Neuronal stem cell (in vitro differentiated cells): ENCODE results near the gene CHST15.

ENCODE experiments used
- DNase-seq: peaks from one replicate; pipeline ENCODE4 v3.0.0-alpha.2; 2013; ENCODE audit warnings: low spot score
- H2AFZ ChIP-seq: one replicate; pipeline ENCODE4 v1.6.1; 2013; ENCODE audit warnings: mild to moderate bottlenecking, low read length, inconsistent platforms
- H2AK5ac ChIP-seq: 2 replicates; pipeline ENCODE4 v1.6.1; 2013; ENCODE audit warnings: low read depth, mild to moderate bottlenecking, inconsistent platforms, low read length, moderate library complexity, mixed read lengths
- H2BK120ac ChIP-seq: 2 replicates; pipeline ENCODE4 v1.6.1; 2013; ENCODE audit warnings: low read depth, mild to moderate bottlenecking, inconsistent platforms, low read length, moderate library complexity, mixed read lengths
- H2BK12ac ChIP-seq: one replicate; pipeline ENCODE4 v1.6.1; 2013; ENCODE audit warnings: low read length, inconsistent platforms
- H2BK15ac ChIP-seq: 2 replicates; pipeline ENCODE4 v1.6.1; 2013; ENCODE audit warnings: mild to moderate bottlenecking, low read length, inconsistent platforms, mixed read lengths
- H2BK5ac ChIP-seq: one replicate; pipeline ENCODE4 v1.6.1; 2013; ENCODE audit warnings: inconsistent platforms, mild to moderate bottlenecking, low read length, moderate library complexity
- H3K14ac ChIP-seq: one replicate; pipeline ENCODE4 v1.6.1; 2013; ENCODE audit warnings: low read length, inconsistent platforms
- H3K18ac ChIP-seq: 2 replicates; pipeline ENCODE4 v1.6.1; 2013; ENCODE audit warnings: low read length, inconsistent platforms
- H3K23ac ChIP-seq: 2 replicates; pipeline ENCODE4 v1.6.1; 2013; ENCODE audit warnings: low read depth, mild to moderate bottlenecking, mixed read lengths, low read length, inconsistent platforms; ENCODE audit not compliant: poor library complexity
- H3K27ac ChIP-seq: replicated peaks from 3 replicates; pipeline ENCODE4 v1.5.1; 2013; ENCODE audit warnings: low read length, inconsistent platforms
- H3K27me3 ChIP-seq, 3 experiments: 2 replicates each; pipeline ENCODE4 v1.6.1; 2013; ENCODE audit warnings: low read length in 3 of 3, mild to moderate bottlenecking in 2 of 3, inconsistent platforms in 1 of 3, low read depth in 1 of 3, mixed read lengths in 1 of 3, moderate library complexity in 1 of 3; ENCODE audit not compliant: control insufficient read depth in 3 of 3, insufficient read depth in 3 of 3
- H3K36me3 ChIP-seq, 2 donors: replicated peaks in 1 of 2; 2 replicates each; pipeline ENCODE4 v1.6.1; 2013; ENCODE audit warnings: low read length in 2 of 2; ENCODE audit not compliant: control insufficient read depth in 2 of 2, insufficient read depth in 2 of 2
- H3K4ac ChIP-seq: 2 replicates; pipeline ENCODE4 v1.6.1; 2013; ENCODE audit warnings: inconsistent platforms, mild to moderate bottlenecking, low read length, moderate library complexity
- H3K4me1 ChIP-seq, 2 donors: 1 replicate in 1 of 2; 2 replicates in 1 of 2; pipeline ENCODE4 v1.6.1; 2013; ENCODE audit warnings: low read length in 2 of 2, low read depth in 1 of 2; ENCODE audit not compliant: control insufficient read depth in 2 of 2, insufficient read depth in 1 of 2
- H3K4me2 ChIP-seq: one replicate; pipeline ENCODE4 v1.6.1; 2013; ENCODE audit warnings: mild to moderate bottlenecking, low read length, inconsistent platforms; ENCODE audit not compliant: insufficient read depth, poor library complexity, severe bottlenecking
- H3K4me3 ChIP-seq, 2 donors: 2 replicates each; pipeline ENCODE4 v1.5.1; 2013; ENCODE audit warnings: low read length in 2 of 2, mild to moderate bottlenecking in 2 of 2, inconsistent platforms in 1 of 2, moderate library complexity in 1 of 2
- H3K79me1 ChIP-seq: one replicate; pipeline ENCODE4 v1.6.1; 2013; ENCODE audit warnings: low read depth, mild to moderate bottlenecking, inconsistent platforms, low read length, moderate library complexity
- H3K9ac ChIP-seq: one replicate; pipeline ENCODE4 v1.6.1; 2013; ENCODE audit warnings: mild to moderate bottlenecking, low read depth, low read length, inconsistent platforms; ENCODE audit not compliant: poor library complexity
- H3K9me3 ChIP-seq, 2 donors: replicated peaks in 1 of 2; 2 replicates each; pipeline versions ENCODE3 to v1.6.1; 2013; ENCODE audit warnings: low read length in 2 of 2, mild to moderate bottlenecking in 2 of 2, inconsistent platforms in 1 of 2, low read depth in 1 of 2, mixed read lengths in 1 of 2, moderate library complexity in 1 of 2; ENCODE audit not compliant: control insufficient read depth in 2 of 2, insufficient read depth in 1 of 2
- H4K8ac ChIP-seq: one replicate; pipeline ENCODE4 v1.6.1; 2013; ENCODE audit warnings: low read depth, mild to moderate bottlenecking, inconsistent platforms, low read length, moderate library complexity
- H4K91ac ChIP-seq: one replicate; pipeline ENCODE4 v1.6.1; 2013; ENCODE audit warnings: low read length, low read depth, mild to moderate bottlenecking, inconsistent platforms; ENCODE audit not compliant: poor library complexity
- WGBS, 2 donors: extraction: QIAGEN DNeasy Blood & Tissue Kit; methylation state at CpG; one replicate each; pipeline ENCODE4 v1.1.7; 2013; ENCODE audit warnings: missing lambda C conversion rate in 2 of 2, mixed read lengths in 1 of 2; ENCODE audit not compliant: insufficient read length in 2 of 2, insufficient replicate concordance in 1 of 2; ENCODE audit errors: extremely low coverage in 2 of 2; 5-methylcytosine and 5-hydroxymethylcytosine counted together

The CHST15 gene

DNA sequence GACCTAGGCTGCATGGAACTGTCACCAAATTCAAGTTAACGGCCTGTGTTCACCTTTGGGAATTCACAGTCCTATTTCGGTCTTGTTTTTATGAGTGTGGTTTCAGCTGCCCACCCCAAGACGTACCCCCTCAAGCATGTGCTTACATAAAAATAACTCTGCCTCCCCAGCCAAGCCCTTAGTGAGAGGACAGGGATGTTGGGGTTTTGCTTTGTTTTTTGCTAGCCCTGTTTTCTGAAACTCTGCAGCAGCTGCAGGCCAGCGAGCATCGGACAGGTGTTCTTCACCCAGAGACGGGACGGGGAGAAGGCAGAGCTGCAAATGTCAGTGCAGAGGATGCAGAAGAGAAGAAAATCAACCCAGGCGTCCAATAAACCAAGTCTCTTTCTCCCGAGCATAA is 13.5 kb downstream of the CHST15 start:
- no peaks in the 10 kb centered on the region for H3K79me1 ChIP-seq
- H2BK15ac ChIP-seq, result no peak overlapping the region
- no peak overlapping the region for H3K23ac ChIP-seq
- no peak overlapping the region for H2BK120ac ChIP-seq
- H3K4me3 ChIP-seq, result no peak overlapping the region
- H2BK12ac ChIP-seq, result no peak overlapping the region
- peaks cover 2 to 5% of the 10 kb centered on the region in 2 donors for H3K9me3 ChIP-seq
- no peak overlapping the region for H4K91ac ChIP-seq
- H4K8ac ChIP-seq, result no peak overlapping the region
- no peak overlapping the region for H2AK5ac ChIP-seq
- no peaks in the 10 kb centered on the region for H3K36me3 ChIP-seq
- H2BK5ac ChIP-seq, result no peak overlapping the region
- no CpG with 5 or more reads among the region's 9 CpGs for WGBS, 2 donors
- no peak overlapping the region for H3K4me2 ChIP-seq
- no peak overlapping the region for H3K18ac ChIP-seq
- no peak for DNase-seq
- H3K27me3 ChIP-seq, result no peaks in the 10 kb centered on the region
- no peak overlapping the region for H3K9ac ChIP-seq
- no peak overlapping the region for H2AFZ ChIP-seq
- no peak overlapping the region for H3K4ac ChIP-seq
- H3K14ac ChIP-seq, result no peak overlapping the region
- H3K27ac ChIP-seq, result no peak overlapping the region
- peaks cover 13 to 30% of the 10 kb centered on the region in 2 donors for H3K4me1 ChIP-seq

DNA sequence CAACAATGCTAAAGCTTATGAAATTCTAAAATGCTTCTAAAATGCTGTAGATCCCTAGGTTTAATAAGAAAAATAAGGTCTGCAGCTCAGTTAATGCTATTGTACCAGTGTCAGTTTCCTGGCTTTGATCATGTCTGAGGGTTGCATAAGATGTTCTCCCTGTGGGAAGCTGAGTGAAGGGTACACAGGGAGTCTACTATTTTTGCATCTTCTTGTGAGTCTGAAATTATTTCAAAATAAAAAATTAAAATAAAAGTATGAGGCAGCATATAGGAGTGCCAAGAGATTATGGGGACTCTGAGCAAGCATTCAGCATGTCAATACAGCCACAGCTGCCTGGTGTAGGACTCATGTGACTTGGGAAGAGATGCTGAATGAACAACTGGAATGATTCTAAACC is 14.7 kb downstream of the CHST15 start:
- no peak overlapping the region for H3K23ac ChIP-seq
- no peak overlapping the region for H2BK120ac ChIP-seq
- no peak overlapping the region for H2AK5ac ChIP-seq
- no peak overlapping the region for H3K14ac ChIP-seq
- peaks cover 2 to 4% of the 10 kb centered on the region in 2 donors for H3K9me3 ChIP-seq
- no peak overlapping the region for H2BK5ac ChIP-seq
- H3K9ac ChIP-seq, result no peak overlapping the region
- H2BK12ac ChIP-seq, result no peak overlapping the region
- no peak overlapping the region for H3K18ac ChIP-seq
- H4K91ac ChIP-seq, result no peak overlapping the region
- H3K4me3 ChIP-seq, result no peak overlapping the region
- no peaks in the 10 kb centered on the region for H3K27me3 ChIP-seq
- H3K79me1 ChIP-seq, result no peaks in the 10 kb centered on the region
- no peak overlapping the region for H3K27ac ChIP-seq
- peaks cover 16 to 35% of the 10 kb centered on the region in 2 donors for H3K4me1 ChIP-seq
- H2AFZ ChIP-seq, result no peak overlapping the region
- H2BK15ac ChIP-seq, result no peak overlapping the region
- H3K4ac ChIP-seq, result no peak overlapping the region
- no peak overlapping the region for H3K4me2 ChIP-seq
- H4K8ac ChIP-seq, result no peak overlapping the region
- H3K36me3 ChIP-seq, result no peaks in the 10 kb centered on the region
- no peak for DNase-seq

DNA sequence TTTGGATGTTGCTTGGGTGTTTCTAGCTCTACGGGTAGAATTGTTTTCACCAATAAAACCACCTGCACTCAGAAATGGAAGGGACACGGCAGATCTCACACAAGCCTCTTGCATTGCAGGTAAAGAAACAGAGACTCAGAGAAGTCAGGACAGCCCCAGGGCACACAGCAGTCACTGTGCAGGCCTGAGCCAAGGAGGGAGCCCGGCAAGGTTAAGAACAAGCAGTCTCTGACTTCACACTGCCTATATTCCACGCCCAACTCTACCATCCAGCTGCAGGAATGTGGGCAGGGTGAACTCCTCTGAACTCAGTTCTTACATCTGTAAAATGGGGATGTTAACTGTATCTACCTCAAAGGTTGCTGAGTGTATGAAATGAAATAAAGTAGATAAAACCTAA is 15.4 kb downstream of the CHST15 start:
- Histone ChIP-seq H3K4ac (no peak overlapping the region), H3K27ac (no peak overlapping the region), H3K9me3 (peaks cover 2 to 4% of the 10 kb centered on the region in 2 donors), H4K8ac (no peak overlapping the region), H2BK120ac (no peak overlapping the region), H3K36me3 (no peaks in the 10 kb centered on the region), H3K27me3 (no peaks in the 10 kb centered on the region), H3K4me3 (no peak overlapping the region), H3K79me1 (no peaks in the 10 kb centered on the region), H2AFZ (no peak overlapping the region), H3K4me1 (peaks cover 16 to 35% of the 10 kb centered on the region in 2 donors), H2AK5ac (no peak overlapping the region), H3K4me2 (no peak overlapping the region), H2BK12ac (no peak overlapping the region), H3K18ac (no peak overlapping the region), H3K14ac (no peak overlapping the region), H3K23ac (no peak overlapping the region), H2BK15ac (no peak overlapping the region), H3K9ac (no peak overlapping the region), H4K91ac (no peak overlapping the region), H2BK5ac (no peak overlapping the region)
- no CpG with 5 or more reads among the region's 4 CpGs for WGBS, 2 donors
- no peak for DNase-seq

DNA sequence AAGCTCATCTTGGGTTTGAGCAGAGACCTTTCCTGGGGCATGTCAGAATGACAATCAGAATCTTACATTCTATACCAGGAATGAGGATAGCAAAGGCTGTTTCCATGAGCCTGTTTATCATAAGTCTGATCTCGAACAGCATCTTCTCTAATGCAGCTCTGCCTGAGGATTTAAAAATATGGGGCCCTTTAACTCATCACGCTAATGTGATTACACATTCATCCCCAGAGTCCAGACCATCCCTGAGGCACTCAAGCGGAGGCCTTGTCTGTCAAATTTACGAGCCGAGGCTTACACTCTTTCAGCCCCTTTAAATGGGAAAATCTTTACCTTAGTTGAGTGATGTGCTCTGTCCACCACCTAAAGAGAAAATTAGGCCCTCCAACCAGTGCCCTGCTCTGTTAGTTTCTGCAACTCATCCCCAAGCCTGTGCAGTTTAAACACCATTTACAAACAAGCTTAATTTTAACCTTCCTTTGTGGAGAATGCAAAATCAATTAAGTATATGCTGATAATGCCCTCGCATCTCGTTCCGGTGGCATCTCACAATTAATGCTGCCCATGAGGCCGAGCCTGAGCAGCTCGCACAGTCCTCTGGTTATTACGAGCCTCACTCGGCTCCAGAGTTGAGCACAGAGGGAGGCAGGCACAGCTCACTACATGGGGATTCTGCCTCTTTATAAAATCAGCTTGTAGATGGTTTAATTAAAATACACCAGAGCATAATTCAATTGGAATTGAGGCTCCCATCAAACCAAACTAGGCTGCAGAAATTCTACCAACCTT is 16.0 kb downstream of the CHST15 start:
- Histone ChIP-seq H2BK120ac (no peak overlapping the region), H2BK12ac (no peak overlapping the region), H3K79me1 (no peaks in the 10 kb centered on the region), H3K18ac (no peak overlapping the region), H3K27ac (no peak overlapping the region), H3K4me2 (no peak overlapping the region), H2BK5ac (no peak overlapping the region), H4K8ac (no peak overlapping the region), H2AFZ (no peak overlapping the region), H3K9ac (no peak overlapping the region), H3K4ac (no peak overlapping the region), H3K27me3 (no peaks in the 10 kb centered on the region), H3K4me3 (no peak overlapping the region), H3K9me3 (peaks cover 0 to 8% of the 10 kb centered on the region in 2 donors), H2BK15ac (no peak overlapping the region), H2AK5ac (no peak overlapping the region), H3K36me3 (no peaks in the 10 kb centered on the region), H3K14ac (no peak overlapping the region), H3K4me1 (peaks cover 16 to 35% of the 10 kb centered on the region in 2 donors), H4K91ac (no peak overlapping the region), H3K23ac (no peak overlapping the region)
- no peak for DNase-seq
- no CpG with 5 or more reads among the region's 12 CpGs for WGBS, 2 donors
